SK-N-SH treated with all-trans-retinoic acid at 6 μM for 48 hours (cell line): ENCODE measurements around the gene WASL.
A peak's percentile ranks its signal among the peaks of the same experiment; 100 is the strongest.

Experiments
- ATAC-seq: fragments of 200-7000 bp; cut with Tn5 transposase; 3 replicates; pipeline ENCODE4 v1.9.1; 2020; ENCODE audit warnings: mild to moderate bottlenecking, moderate library complexity
- ARNTL ChIP-seq: fragments of 450-650 bp; formaldehyde crosslinking; IDR thresholded peaks from 2 replicates; pipeline ENCODE4 v1.5.0; 2020; ENCODE audit warnings: low read depth, mild to moderate bottlenecking, moderate library complexity, borderline replicate concordance
- BACH2 ChIP-seq: fragments of 250-450 bp; sonication (Bioruptor Pico); IDR thresholded peaks from 2 replicates; pipeline ENCODE4 v1.9.0; 2021; ENCODE audit warnings: mild to moderate bottlenecking, borderline replicate concordance
- ESRRG ChIP-seq: fragments of 250-450 bp; sonication (Bioruptor Pico); IDR thresholded peaks from 2 replicates; pipeline ENCODE4 v1.6.1; 2021; ENCODE audit warnings: mild to moderate bottlenecking
- GLIS3 ChIP-seq: fragments of 250-450 bp; sonication (Bioruptor Pico); IDR thresholded peaks from 2 replicates; pipeline ENCODE4 v1.5.0; 2020; ENCODE audit warnings: mild to moderate bottlenecking, moderate library complexity
- ISL1 ChIP-seq: fragments of 250-450 bp; sonication (Bioruptor Pico); IDR thresholded peaks from 2 replicates; pipeline ENCODE4 v2.1.2; 2022; ENCODE audit warnings: mild to moderate bottlenecking, moderate library complexity
- OSR1 ChIP-seq: fragments of 250-450 bp; sonication (Bioruptor Pico); IDR thresholded peaks from 2 replicates; pipeline ENCODE4 v1.8.0; 2022; ENCODE audit warnings: moderate library complexity, mild to moderate bottlenecking, inconsistent platforms
- POU6F1 ChIP-seq: fragments of 250-450 bp; sonication (Bioruptor Pico); IDR thresholded peaks from 2 replicates; pipeline ENCODE4 v1.8.0; 2021; ENCODE audit warnings: low read depth, mild to moderate bottlenecking, moderate library complexity, borderline replicate concordance
- PPARA ChIP-seq: fragments of 250-450 bp; sonication (Bioruptor Pico); IDR thresholded peaks from 2 replicates; pipeline ENCODE4 v1.5.0; 2020; ENCODE audit warnings: mild to moderate bottlenecking, borderline replicate concordance
- RARB ChIP-seq: fragments of 250-450 bp; sonication (Bioruptor Pico); IDR thresholded peaks from 2 replicates; pipeline ENCODE4 v1.8.0; 2021; ENCODE audit warnings: mild to moderate bottlenecking, moderate library complexity
- SNAI2 ChIP-seq: fragments of 250-450 bp; sonication (Bioruptor Pico); IDR thresholded peaks from 2 replicates; pipeline ENCODE4 v1.5.0; 2020; ENCODE audit warnings: mild to moderate bottlenecking, moderate library complexity
- TCF4 ChIP-seq: fragments of 250-450 bp; sonication (Bioruptor Pico); IDR thresholded peaks from 2 replicates; pipeline ENCODE4 v1.8.0; 2021; ENCODE audit warnings: mild to moderate bottlenecking, moderate library complexity, borderline replicate concordance
- TOX ChIP-seq: fragments of 250-450 bp; sonication (Bioruptor Pico); IDR thresholded peaks from 2 replicates; pipeline ENCODE4 v1.8.0; 2021; ENCODE audit warnings: mild to moderate bottlenecking, moderate library complexity, borderline replicate concordance
- ZFP3 ChIP-seq: fragments of 250-450 bp; sonication (Bioruptor Pico); IDR thresholded peaks from 2 replicates; pipeline ENCODE4 v1.5.0; 2020; ENCODE audit warnings: mild to moderate bottlenecking, moderate library complexity
- ZFP30 ChIP-seq: fragments of 450-650 bp; formaldehyde crosslinking; IDR thresholded peaks from 2 replicates; pipeline ENCODE4 v1.5.0; 2022; ENCODE audit warnings: mild to moderate bottlenecking, moderate library complexity
- ZNF565 ChIP-seq: fragments of 450-650 bp; formaldehyde crosslinking; conservative IDR thresholded peaks from 2 replicates; pipeline ENCODE4 v1.5.0; 2020; ENCODE audit warnings: low read depth, mild to moderate bottlenecking, moderate library complexity
- TF ChIP-seq, protein P1 (sequence below): fragments of 250-450 bp; sonication (Bioruptor Pico); IDR thresholded peaks from 2 replicates; pipeline ENCODE4 v1.5.1; 2020; ENCODE audit warnings: low read depth, mild to moderate bottlenecking, moderate library complexity
- TF ChIP-seq, protein P2 (sequence below): fragments of 250-450 bp; sonication (Bioruptor Pico); IDR thresholded peaks from 2 replicates; pipeline ENCODE4 v1.8.0; 2020; ENCODE audit warnings: mild to moderate bottlenecking, moderate library complexity, borderline replicate concordance
- TF ChIP-seq, protein P3 (sequence below): fragments of 250-450 bp; sonication (Bioruptor Pico); IDR thresholded peaks from 2 replicates; pipeline ENCODE4 v1.5.0; 2020; ENCODE audit warnings: mild to moderate bottlenecking, moderate library complexity

The WASL gene

GRCh38 chr7:123669485-123669884 lies 79.3 kb downstream of the WASL start:
- no peak for TF ChIP-seq ZNF565 (CRISPR knock-in tag)
- TF ChIP-seq SNAI2 (CRISPR knock-in tag) = no peak
- TF ChIP-seq ESRRG (CRISPR knock-in tag) = no peak
- TF ChIP-seq ISL1 = no peak
- TF ChIP-seq, protein P1, sequence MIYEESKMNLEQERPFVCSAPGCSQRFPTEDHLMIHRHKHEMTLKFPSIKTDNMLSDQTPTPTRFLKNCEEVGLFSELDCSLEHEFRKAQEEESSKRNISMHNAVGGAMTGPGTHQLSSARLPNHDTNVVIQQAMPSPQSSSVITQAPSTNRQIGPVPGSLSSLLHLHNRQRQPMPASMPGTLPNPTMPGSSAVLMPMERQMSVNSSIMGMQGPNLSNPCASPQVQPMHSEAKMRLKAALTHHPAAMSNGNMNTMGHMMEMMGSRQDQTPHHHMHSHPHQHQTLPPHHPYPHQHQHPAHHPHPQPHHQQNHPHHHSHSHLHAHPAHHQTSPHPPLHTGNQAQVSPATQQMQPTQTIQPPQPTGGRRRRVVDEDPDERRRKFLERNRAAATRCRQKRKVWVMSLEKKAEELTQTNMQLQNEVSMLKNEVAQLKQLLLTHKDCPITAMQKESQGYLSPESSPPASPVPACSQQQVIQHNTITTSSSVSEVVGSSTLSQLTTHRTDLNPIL (CRISPR knock-in tag) = no peak
- no peak for TF ChIP-seq TOX (CRISPR knock-in tag)
- TF ChIP-seq, all 23 proteins: peak for 0

GRCh38 chr7:123666492-123666891 lies 82.3 kb downstream of the WASL start:
- TF ChIP-seq PPARA (CRISPR knock-in tag) (no peak), ISL1 (peak; percentile 67), ZFP3 (CRISPR knock-in tag) (no peak), RARB (CRISPR knock-in tag) (no peak), TCF4 (CRISPR knock-in tag) (no peak), ARNTL (CRISPR knock-in tag) (no peak), BACH2 (CRISPR knock-in tag) (no peak), GLIS3 (CRISPR knock-in tag) (no peak), ZFP30 (CRISPR knock-in tag) (no peak), OSR1 (CRISPR knock-in tag) (no peak), ZNF565 (CRISPR knock-in tag) (no peak)
- TF ChIP-seq, protein P2, sequence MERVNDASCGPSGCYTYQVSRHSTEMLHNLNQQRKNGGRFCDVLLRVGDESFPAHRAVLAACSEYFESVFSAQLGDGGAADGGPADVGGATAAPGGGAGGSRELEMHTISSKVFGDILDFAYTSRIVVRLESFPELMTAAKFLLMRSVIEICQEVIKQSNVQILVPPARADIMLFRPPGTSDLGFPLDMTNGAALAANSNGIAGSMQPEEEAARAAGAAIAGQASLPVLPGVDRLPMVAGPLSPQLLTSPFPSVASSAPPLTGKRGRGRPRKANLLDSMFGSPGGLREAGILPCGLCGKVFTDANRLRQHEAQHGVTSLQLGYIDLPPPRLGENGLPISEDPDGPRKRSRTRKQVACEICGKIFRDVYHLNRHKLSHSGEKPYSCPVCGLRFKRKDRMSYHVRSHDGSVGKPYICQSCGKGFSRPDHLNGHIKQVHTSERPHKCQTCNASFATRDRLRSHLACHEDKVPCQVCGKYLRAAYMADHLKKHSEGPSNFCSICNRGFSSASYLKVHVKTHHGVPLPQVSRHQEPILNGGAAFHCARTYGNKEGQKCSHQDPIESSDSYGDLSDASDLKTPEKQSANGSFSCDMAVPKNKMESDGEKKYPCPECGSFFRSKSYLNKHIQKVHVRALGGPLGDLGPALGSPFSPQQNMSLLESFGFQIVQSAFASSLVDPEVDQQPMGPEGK (CRISPR knock-in tag) = no peak
- TF ChIP-seq, protein P1 (CRISPR knock-in tag) = no peak
- TF ChIP-seq, protein P3, sequence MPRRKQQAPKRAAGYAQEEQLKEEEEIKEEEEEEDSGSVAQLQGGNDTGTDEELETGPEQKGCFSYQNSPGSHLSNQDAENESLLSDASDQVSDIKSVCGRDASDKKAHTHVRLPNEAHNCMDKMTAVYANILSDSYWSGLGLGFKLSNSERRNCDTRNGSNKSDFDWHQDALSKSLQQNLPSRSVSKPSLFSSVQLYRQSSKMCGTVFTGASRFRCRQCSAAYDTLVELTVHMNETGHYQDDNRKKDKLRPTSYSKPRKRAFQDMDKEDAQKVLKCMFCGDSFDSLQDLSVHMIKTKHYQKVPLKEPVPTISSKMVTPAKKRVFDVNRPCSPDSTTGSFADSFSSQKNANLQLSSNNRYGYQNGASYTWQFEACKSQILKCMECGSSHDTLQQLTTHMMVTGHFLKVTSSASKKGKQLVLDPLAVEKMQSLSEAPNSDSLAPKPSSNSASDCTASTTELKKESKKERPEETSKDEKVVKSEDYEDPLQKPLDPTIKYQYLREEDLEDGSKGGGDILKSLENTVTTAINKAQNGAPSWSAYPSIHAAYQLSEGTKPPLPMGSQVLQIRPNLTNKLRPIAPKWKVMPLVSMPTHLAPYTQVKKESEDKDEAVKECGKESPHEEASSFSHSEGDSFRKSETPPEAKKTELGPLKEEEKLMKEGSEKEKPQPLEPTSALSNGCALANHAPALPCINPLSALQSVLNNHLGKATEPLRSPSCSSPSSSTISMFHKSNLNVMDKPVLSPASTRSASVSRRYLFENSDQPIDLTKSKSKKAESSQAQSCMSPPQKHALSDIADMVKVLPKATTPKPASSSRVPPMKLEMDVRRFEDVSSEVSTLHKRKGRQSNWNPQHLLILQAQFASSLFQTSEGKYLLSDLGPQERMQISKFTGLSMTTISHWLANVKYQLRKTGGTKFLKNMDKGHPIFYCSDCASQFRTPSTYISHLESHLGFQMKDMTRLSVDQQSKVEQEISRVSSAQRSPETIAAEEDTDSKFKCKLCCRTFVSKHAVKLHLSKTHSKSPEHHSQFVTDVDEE = peak; percentile 76; the same call in 1 of the 2 replicates
- ATAC-seq = peak; percentile 46

More at GRCh38 chr7:123669485-123669884, 79.3 kb downstream of the WASL start:
- no peak for ATAC-seq

DNA sequence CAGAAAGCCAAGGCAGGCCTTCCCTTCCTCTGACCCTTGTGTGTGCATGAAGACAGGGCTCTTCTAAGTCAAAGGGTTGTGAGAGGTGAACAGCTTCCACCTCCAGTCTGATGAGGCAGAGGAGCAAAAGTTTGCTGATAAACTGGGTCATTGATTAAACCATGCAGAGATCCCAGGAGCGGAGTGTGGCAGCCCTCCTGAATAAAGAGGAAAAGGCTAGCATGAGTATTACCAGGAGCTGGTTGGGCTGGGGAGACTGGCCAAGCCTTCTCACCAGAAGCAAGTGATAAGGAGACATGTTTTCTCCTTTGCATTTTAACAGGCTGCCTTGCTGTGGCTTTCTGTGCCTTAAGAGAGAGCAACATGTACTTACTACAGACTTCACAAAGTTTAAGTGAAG lies 82.9 kb downstream of the WASL start:
- peak; percentile 11 for ATAC-seq
- TF ChIP-seq POU6F1 = no peak
- no peak for TF ChIP-seq PPARA (CRISPR knock-in tag)
- no peak for TF ChIP-seq TOX (CRISPR knock-in tag)

- TF ChIP-seq TOX (CRISPR knock-in tag) = peak; percentile 42; the same call in 1 of the 2 replicates
- no peak for TF ChIP-seq ESRRG (CRISPR knock-in tag)
- peak; percentile 55 for ATAC-seq
Measured at GRCh38 chr7:123665157-123665556, 83.6 kb downstream of the WASL start.
